Cardiac fibroblast (primary cell): ENCODE data around the gene STAMBP.
A peak's percentile ranks its signal among the peaks of the same experiment; 100 is the strongest.

ENCODE experiments used
- DNase-seq, 2 donors: peaks; one replicate each; pipeline versions ENCODE4 v3.0.0 to v3.0.0-alpha.2; 2010; ENCODE audit warnings: low read depth in 2 of 2
- H3K4me3 ChIP-seq, 2 donors: replicated peaks in 1 of 2; 1 replicate in 1 of 2; 2 replicates in 1 of 2; pipeline ENCODE4 v1.5.1; 2011; ENCODE audit warnings: low read depth in 2 of 2, low read length in 2 of 2, mild to moderate bottlenecking in 2 of 2, moderate library complexity in 1 of 2
- CTCF ChIP-seq: IDR thresholded peaks from one replicate; pipeline ENCODE4 v1.5.1; 2011; ENCODE audit warnings: low read depth, mild to moderate bottlenecking, low read length, inconsistent platforms

The STAMBP gene

GRCh38 chr2:73818296-73818695, 10.5 kb upstream of the STAMBP start:
- no peak overlapping the region for H3K4me3 ChIP-seq
- no peak for TF ChIP-seq CTCF
- DNase-seq, result no peak

GRCh38 chr2:73821227-73821626, 7.5 kb upstream of the STAMBP start:
- no peak overlapping the region for H3K4me3 ChIP-seq
- DNase-seq, result no peak
- TF ChIP-seq CTCF, result no peak

- H3K4me3 ChIP-seq, result no peak overlapping the region
- no peak for DNase-seq
- TF ChIP-seq CTCF, result no peak
Observed at GRCh38 chr2:73821669-73822068, 7.1 kb upstream of the STAMBP start.

GRCh38 chr2:73822276-73822675, 6.5 kb upstream of the STAMBP start:
- no peak for TF ChIP-seq CTCF
- no peak for DNase-seq
- H3K4me3 ChIP-seq, result no peak overlapping the region

GRCh38 chr2:73822991-73823390, 5.8 kb upstream of the STAMBP start:
- no peak overlapping the region for H3K4me3 ChIP-seq
- TF ChIP-seq CTCF, result no peak
- no peak for DNase-seq

- DNase-seq, result no peak
- no peak for TF ChIP-seq CTCF
- H3K4me3 ChIP-seq, result no peak overlapping the region
Observed at GRCh38 chr2:73823416-73823815, 5.3 kb upstream of the STAMBP start.

- TF ChIP-seq CTCF, result peak; percentile 79
- DNase-seq, result peak; percentile 92 to 94
- no peak overlapping the region for H3K4me3 ChIP-seq
Observed at GRCh38 chr2:73823916-73824523, 4.7 kb upstream of the STAMBP start.
